Measurements from ENCODE around the gene OR6C75.
"Not testable (repeated sequence)": the region's sequence is repeated elsewhere in the genome, so short reads cannot be mapped to it uniquely, and the experiment has no call there.

GRCh38 chr12:55412138-55412537 lies 49.4 kb downstream of the OR6C75 start:
- TF ChIP-seq, protein P1, sequence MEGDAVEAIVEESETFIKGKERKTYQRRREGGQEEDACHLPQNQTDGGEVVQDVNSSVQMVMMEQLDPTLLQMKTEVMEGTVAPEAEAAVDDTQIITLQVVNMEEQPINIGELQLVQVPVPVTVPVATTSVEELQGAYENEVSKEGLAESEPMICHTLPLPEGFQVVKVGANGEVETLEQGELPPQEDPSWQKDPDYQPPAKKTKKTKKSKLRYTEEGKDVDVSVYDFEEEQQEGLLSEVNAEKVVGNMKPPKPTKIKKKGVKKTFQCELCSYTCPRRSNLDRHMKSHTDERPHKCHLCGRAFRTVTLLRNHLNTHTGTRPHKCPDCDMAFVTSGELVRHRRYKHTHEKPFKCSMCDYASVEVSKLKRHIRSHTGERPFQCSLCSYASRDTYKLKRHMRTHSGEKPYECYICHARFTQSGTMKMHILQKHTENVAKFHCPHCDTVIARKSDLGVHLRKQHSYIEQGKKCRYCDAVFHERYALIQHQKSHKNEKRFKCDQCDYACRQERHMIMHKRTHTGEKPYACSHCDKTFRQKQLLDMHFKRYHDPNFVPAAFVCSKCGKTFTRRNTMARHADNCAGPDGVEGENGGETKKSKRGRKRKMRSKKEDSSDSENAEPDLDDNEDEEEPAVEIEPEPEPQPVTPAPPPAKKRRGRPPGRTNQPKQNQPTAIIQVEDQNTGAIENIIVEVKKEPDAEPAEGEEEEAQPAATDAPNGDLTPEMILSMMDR (conservative IDR thresholded peaks at IDR 0.05; ENCODE audit: low read depth, low read length): not testable (repeated sequence)
- TF ChIP-seq EZH2 (IDR thresholded peaks at IDR 0.05; ENCODE audit: borderline replicate concordance, low read depth, low read length, poor library complexity, severe bottlenecking): not testable (repeated sequence)

All from A673 (cell line).